Esophagus squamous epithelium (tissue), 4 donors: Measurements from ENCODE around the gene OCA2.

Experiments
- POLR2A ChIP-seq, 4 donors: fragments of 450-650 bp; IDR thresholded peaks; one replicate each; pipeline ENCODE4 v1.6.1; 2017; ENCODE audit warnings: antibody characterized with exemption in 4 of 4, mild to moderate bottlenecking in 4 of 4, moderate library complexity in 3 of 4
- TF ChIP-seq, protein P1 (sequence below), 6 experiments: fragments of 450-650 bp in 4 of 6; fragments of 200-600 bp in 2 of 6; sonication (generic) in 2 of 6; IDR thresholded peaks; one replicate each; pipeline ENCODE4 v1.5.1; 2016 to 2019; ENCODE audit warnings: antibody characterized with exemption in 6 of 6, mild to moderate bottlenecking in 4 of 6, moderate library complexity in 4 of 6

DNA sequence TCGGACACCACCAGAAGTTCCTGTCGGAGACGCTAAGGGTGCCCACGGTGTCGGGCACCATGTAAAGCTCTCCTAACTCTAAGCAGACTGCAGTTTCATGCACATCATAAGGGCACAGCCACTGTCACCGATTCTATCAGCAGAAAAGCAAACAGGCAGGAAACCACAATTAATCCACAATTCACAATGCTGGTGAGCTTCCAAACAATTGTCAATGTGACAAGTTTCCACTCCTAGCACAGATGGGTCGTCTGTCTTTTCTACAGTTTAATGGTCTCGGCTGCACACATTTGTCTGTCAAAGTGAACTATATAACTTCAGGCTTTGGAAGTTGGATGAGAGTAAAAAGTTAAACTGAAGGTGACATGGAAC is 8.8 kb upstream of the OCA2 start:
- TF ChIP-seq, protein P1, sequence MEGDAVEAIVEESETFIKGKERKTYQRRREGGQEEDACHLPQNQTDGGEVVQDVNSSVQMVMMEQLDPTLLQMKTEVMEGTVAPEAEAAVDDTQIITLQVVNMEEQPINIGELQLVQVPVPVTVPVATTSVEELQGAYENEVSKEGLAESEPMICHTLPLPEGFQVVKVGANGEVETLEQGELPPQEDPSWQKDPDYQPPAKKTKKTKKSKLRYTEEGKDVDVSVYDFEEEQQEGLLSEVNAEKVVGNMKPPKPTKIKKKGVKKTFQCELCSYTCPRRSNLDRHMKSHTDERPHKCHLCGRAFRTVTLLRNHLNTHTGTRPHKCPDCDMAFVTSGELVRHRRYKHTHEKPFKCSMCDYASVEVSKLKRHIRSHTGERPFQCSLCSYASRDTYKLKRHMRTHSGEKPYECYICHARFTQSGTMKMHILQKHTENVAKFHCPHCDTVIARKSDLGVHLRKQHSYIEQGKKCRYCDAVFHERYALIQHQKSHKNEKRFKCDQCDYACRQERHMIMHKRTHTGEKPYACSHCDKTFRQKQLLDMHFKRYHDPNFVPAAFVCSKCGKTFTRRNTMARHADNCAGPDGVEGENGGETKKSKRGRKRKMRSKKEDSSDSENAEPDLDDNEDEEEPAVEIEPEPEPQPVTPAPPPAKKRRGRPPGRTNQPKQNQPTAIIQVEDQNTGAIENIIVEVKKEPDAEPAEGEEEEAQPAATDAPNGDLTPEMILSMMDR (IDR thresholded peaks at IDR 0.05) = no peak
- TF ChIP-seq POLR2A (IDR thresholded peaks at IDR 0.05) = no peak
